ENCODE measurements around the gene ADI1. TPM values are rescaled to one million over a fixed set of nuclear protein-coding genes. Genes with fewer than 3 reads are reported as not detected.

The ADI1 gene
- total RNA-seq, 2 experiments from 2014 or later: 19.2 to 22.1 TPM

GRCh38 chr2:3453190-3453999 is 65.9 kb downstream of the ADI1 start:
- Histone ChIP-seq H4K20me1 (ENCODE audit: insufficient read depth, low read length) (no peaks in the 10 kb centered on the region), H3K4me3 (ENCODE audit: low read depth, low read length, poor library complexity, severe bottlenecking) (no peak overlapping the region), H3K4me1 (ENCODE audit: insufficient read depth, low read length, poor library complexity, severe bottlenecking) (no peaks in the 10 kb centered on the region), H3K27ac (ENCODE audit: low read depth, low read length, poor library complexity, severe bottlenecking) (no peak overlapping the region), H3K9me3 (ENCODE audit: low read length) (no peaks in the 10 kb centered on the region), H3K4me2 (ENCODE audit: low read length) (no peak overlapping the region), H3K79me2 (ENCODE audit: insufficient read depth, low read depth, low read length) (no peaks in the 10 kb centered on the region), H3K9me2 (ENCODE audit: insufficient read depth, low read length) (no peaks in the 10 kb centered on the region), H2AFZ (ENCODE audit: low read length) (no peak overlapping the region), H3K36me3 (ENCODE audit: insufficient read depth, low read length) (peaks cover 22% of the 10 kb centered on the region)
- POLR2A ChIA-PET: no interaction called here
- CTCF ChIA-PET (ENCODE audit: unreplicated experiment): no interaction called here
- DNase-seq (ENCODE audit: low spot score): no peak
- intact Hi-C loops (cut with micrococcal nuclease; ENCODE audit: unreplicated experiment): no loop called here
- TF ChIP-seq EZH2phosphoT487 (IDR thresholded peaks at IDR 0.05; ENCODE audit: borderline replicate concordance, low read depth, low read length) (no peak), CTCF (conservative IDR thresholded peaks at IDR 0.05; ENCODE audit: low read length) (no peak)
- no TSS peak for BruUV-seq (replicated peaks)

GRCh38 chr2:3451926-3452671 is 67.2 kb downstream of the ADI1 start:
- H3K79me2 ChIP-seq (ENCODE audit: insufficient read depth, low read depth, low read length): no peaks in the 10 kb centered on the region
- H3K4me1 ChIP-seq (ENCODE audit: insufficient read depth, low read length, poor library complexity, severe bottlenecking): no peaks in the 10 kb centered on the region
- ChIA-PET CTCF (ENCODE audit: unreplicated experiment) (no interaction called here), POLR2A (interaction anchor here (0.7 to 1.9 kb wide), 2 partner anchors 9 to 207 kb away, joined by 3 to 6 read pairs; no protein-coding TSS in a partner anchor)
- no peak overlapping the region for H3K27ac ChIP-seq (ENCODE audit: low read depth, low read length, poor library complexity, severe bottlenecking)
- H2AFZ ChIP-seq (ENCODE audit: low read length): no peak overlapping the region
- TF ChIP-seq CTCF (conservative IDR thresholded peaks at IDR 0.05; ENCODE audit: low read length): no peak
- TF ChIP-seq EZH2phosphoT487 (IDR thresholded peaks at IDR 0.05; ENCODE audit: borderline replicate concordance, low read depth, low read length): no peak
- H4K20me1 ChIP-seq (ENCODE audit: insufficient read depth, low read length): no peaks in the 10 kb centered on the region
- no peak for DNase-seq (ENCODE audit: low spot score)
- peaks cover 28% of the 10 kb centered on the region for H3K36me3 ChIP-seq (ENCODE audit: insufficient read depth, low read length)
- intact Hi-C loops (cut with micrococcal nuclease; ENCODE audit: unreplicated experiment): no loop called here
- no TSS peak for BruUV-seq (replicated peaks)
- H3K9me2 ChIP-seq (ENCODE audit: insufficient read depth, low read length): no peaks in the 10 kb centered on the region
- H3K9me3 ChIP-seq (ENCODE audit: low read length): no peaks in the 10 kb centered on the region
- H3K4me2 ChIP-seq (ENCODE audit: low read length): no peak overlapping the region
- no peak overlapping the region for H3K4me3 ChIP-seq (ENCODE audit: low read depth, low read length, poor library complexity, severe bottlenecking)
